ENCODE measurements around the gene STRA8.

Gene STRA8

GRCh38 chr7:135238112-135238744 lies 4.6 kb downstream of the STRA8 start:
- DNase-seq (ENCODE audit: low read depth in 2 of 2): no peak

DNA sequence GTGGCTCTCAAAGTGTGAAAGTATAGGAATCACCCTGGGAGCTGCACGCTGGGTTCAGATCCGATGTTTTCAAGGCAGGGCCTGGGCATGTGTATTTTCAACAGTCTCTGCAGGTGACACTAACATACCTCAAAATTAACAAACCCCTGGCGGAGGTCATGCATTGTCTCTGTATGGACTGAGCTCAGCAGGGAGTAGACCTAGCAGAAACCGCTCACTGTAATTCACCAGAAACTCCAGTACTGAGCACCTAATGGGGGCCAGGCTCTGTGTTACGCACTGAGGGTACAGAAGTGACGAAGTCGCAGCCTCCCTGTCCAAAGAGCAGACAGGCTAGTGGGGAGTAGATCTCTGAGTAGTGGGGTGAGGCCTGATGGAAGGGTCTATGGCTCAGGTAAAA lies 5.6 kb downstream of the STRA8 start:
- no peak for DNase-seq (ENCODE audit: low read depth in 2 of 2)

- no peak for DNase-seq (ENCODE audit: low read depth in 2 of 2)
Measured at GRCh38 chr7:135240441-135240840, 6.8 kb downstream of the STRA8 start.

GRCh38 chr7:135242096-135242684 lies 8.6 kb downstream of the STRA8 start:
- no peak for DNase-seq (ENCODE audit: low read depth in 2 of 2)

- no peak for DNase-seq (ENCODE audit: low read depth in 2 of 2)
Measured at GRCh38 chr7:135245226-135246190, 11.9 kb downstream of the STRA8 start.

- DNase-seq (ENCODE audit: low read depth in 2 of 2): no peak
Measured at GRCh38 chr7:135246191-135246825, 12.7 kb downstream of the STRA8 start.

- no peak for DNase-seq (ENCODE audit: low read depth in 2 of 2)
Measured at GRCh38 chr7:135247746-135248471, 14.3 kb downstream of the STRA8 start.

- no peak for DNase-seq (ENCODE audit: low read depth in 2 of 2)
Measured at GRCh38 chr7:135248546-135248945, 14.9 kb downstream of the STRA8 start.

- DNase-seq (ENCODE audit: low read depth in 2 of 2): no peak
Measured at GRCh38 chr7:135251496-135252391, 18.1 kb downstream of the STRA8 start.

DNA sequence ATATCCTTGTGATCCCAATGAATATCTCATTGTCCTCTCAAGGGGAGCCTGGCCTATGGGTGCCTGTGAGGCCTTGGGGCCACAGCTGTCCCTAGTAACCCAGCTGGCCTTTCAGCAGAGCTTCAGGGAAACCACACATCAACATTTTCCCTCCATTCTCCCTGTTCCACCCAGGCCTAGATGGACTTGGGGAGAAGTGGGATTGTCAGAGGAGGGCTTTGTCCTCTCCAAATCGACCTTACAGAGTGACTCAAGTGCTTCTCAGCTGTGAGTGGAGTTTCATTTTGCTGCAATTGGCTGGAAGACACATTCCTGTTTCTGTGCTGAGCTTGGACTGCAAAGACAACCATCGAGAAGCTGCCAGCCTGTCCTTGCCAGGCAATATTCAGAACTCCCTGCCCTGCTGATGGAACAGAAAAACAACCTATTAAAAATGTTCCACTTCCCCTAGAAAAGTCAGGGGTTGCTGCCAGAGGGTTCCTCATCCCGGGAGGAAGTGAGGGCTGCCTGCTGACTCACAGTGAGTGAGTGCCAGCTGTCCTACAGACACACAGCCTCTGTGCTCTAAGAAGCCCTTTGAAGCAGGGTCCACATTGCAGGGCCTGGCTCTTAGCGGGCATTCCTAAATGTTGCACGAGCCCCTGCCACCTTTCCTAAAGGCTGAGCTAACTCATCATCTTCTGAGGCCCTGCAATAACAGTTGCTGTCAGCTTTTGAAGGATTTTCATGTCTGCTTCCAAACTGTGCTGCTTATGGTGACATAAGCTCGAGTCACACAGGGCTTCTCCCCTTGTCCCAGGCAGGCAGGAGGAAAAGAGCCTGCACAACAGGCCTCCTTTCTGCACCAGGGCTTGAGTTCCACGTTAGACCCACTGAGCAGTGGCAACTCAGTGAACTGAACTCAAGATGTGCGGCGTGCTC lies 20.5 kb downstream of the STRA8 start:
- no peak for DNase-seq (ENCODE audit: low read depth in 2 of 2)

- no peak for DNase-seq (ENCODE audit: low read depth in 2 of 2)
Measured at GRCh38 chr7:135257790-135258189, 24.2 kb downstream of the STRA8 start.

- no peak for DNase-seq (ENCODE audit: low read depth in 2 of 2)
Measured at GRCh38 chr7:135258585-135258984, 24.9 kb downstream of the STRA8 start.

DNA sequence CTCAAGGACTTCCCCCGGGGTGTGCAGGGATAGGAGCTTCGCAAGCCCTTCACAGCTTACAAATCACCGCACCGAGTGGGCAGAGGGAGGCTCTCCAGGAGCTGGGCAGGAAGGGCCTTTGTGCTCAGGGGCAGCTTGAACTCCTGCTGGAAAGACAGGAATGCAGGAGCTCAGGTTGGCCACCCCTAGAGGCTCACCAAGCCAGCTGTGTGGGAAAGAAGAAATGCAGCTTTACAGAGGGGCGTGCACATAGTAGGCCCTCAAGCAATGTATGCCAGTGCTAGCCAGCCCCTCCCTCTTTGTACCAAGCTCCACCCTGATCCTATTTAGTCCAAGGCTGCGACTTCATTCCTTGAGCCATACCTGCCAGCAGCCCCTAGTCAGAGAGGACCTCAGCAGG lies 26.1 kb downstream of the STRA8 start:
- no peak for DNase-seq (ENCODE audit: low read depth in 2 of 2)

DNA sequence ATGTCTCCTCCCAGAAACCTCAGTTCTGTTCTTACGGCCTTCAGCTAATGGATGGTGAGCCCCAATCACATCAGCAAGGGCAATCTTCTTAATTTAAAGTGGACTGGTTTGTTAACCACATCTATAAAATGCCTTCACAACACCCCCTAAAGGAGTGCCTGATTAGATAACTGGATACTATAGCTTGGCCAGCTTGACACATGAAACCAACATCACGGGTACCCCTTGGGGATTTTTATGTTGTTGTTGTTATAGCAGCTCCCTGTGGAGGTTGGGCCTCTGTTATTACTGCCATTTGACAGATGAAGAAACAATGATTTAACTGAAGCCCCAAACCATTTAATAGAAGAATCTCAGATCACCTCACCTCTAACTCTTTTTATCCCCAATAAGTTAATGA lies 26.8 kb downstream of the STRA8 start:
- DNase-seq (ENCODE audit: low read depth in 2 of 2): no peak

GRCh38 chr7:135260930-135261721 lies 27.5 kb downstream of the STRA8 start:
- no peak for DNase-seq (ENCODE audit: low read depth in 2 of 2)

GRCh38 chr7:135262623-135263320 lies 29.1 kb downstream of the STRA8 start:
- DNase-seq (ENCODE audit: low read depth in 2 of 2): no peak

GRCh38 chr7:135263321-135263970 lies 29.8 kb downstream of the STRA8 start:
- DNase-seq (ENCODE audit: low read depth in 2 of 2): no peak
